ENCODE results near the gene OSBPL1A.

- TF ChIP-seq POLR2A (IDR thresholded peaks at IDR 0.05) (no peak), EP300 (IDR thresholded peaks at IDR 0.05) (no peak), CTCF (IDR thresholded peaks at IDR 0.05) (no peak), POLR2AphosphoS5 (IDR thresholded peaks at IDR 0.05) (no peak)
Measured at GRCh38 chr18:24112874-24113615, 284.6 kb downstream of the OSBPL1A start.
